SU-DHL-6 (cell line): ENCODE results near the gene SMIM38.

ENCODE experiments used
- EZH2phosphoT487 ChIP-seq: fragments of 200-600 bp; sonication (generic), shearing (Covaris generic); conservative IDR thresholded peaks from 2 replicates; pipeline ENCODE4 v1.6.1; 2018; ENCODE audit warnings: mild to moderate bottlenecking, antibody characterized with exemption, low read length, moderate library complexity, mixed read lengths
- TF ChIP-seq, protein P1 (sequence below): fragments of 200-600 bp; sonication (generic); IDR thresholded peaks from one replicate; pipeline ENCODE4 v1.5.1; 2017; ENCODE audit warnings: antibody characterized with exemption, mild to moderate bottlenecking, low read length, moderate library complexity; ENCODE audit not compliant: insufficient read depth, poor library complexity, severe bottlenecking

DNA sequence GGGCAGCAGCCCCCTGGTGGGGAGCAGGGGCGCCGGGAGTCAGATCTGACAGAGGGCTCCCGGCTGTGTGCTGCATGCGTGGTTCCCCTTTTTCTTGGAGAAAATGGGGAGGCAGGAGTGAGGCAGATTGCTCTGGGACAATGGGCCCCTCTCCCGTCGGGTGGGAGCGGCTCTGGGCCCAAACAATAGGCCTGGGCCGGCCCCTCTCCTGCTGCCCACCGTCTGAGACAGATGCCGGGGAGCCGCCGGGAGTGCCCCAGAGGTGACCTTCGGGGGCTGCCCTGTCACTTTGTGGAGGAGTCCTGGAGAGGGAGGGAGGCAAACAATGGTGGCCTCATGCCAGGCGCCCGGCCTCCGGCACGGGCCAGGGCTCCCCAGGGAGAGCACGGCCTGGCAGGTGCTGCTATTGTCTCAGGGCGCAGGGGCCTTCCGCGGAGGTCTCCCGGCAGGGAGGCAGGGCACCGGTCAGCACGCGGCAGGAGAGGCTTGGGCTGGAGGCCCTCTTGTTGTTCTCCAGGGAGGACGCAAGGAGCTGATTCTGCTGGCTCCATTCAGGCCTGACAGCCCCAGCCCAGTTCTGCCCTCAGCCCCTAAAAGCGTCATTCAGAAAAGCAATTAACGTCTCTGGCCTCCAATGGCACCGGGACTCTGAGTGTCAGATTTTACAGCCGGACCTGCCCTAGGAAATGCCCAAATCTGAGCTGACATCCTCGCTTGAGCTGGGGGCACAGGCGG, 44.8 kb downstream of the SMIM38 start:
- TF ChIP-seq, protein P1, sequence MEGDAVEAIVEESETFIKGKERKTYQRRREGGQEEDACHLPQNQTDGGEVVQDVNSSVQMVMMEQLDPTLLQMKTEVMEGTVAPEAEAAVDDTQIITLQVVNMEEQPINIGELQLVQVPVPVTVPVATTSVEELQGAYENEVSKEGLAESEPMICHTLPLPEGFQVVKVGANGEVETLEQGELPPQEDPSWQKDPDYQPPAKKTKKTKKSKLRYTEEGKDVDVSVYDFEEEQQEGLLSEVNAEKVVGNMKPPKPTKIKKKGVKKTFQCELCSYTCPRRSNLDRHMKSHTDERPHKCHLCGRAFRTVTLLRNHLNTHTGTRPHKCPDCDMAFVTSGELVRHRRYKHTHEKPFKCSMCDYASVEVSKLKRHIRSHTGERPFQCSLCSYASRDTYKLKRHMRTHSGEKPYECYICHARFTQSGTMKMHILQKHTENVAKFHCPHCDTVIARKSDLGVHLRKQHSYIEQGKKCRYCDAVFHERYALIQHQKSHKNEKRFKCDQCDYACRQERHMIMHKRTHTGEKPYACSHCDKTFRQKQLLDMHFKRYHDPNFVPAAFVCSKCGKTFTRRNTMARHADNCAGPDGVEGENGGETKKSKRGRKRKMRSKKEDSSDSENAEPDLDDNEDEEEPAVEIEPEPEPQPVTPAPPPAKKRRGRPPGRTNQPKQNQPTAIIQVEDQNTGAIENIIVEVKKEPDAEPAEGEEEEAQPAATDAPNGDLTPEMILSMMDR: no peak
- TF ChIP-seq EZH2phosphoT487: no peak
